Mucosa of rectum (tissue), 2 donors: ENCODE measurements around the gene HDGF.
A peak's percentile ranks its signal among the peaks of the same experiment; 100 is the strongest.

Experiments
- H3K27ac ChIP-seq, 2 donors: one replicate each; pipeline ENCODE4 v1.7.0; 2013; ENCODE audit warnings: inconsistent platforms in 2 of 2, low read depth in 2 of 2, low read length in 2 of 2
- H3K27me3 ChIP-seq, 2 donors: one replicate each; pipeline ENCODE4 v1.7.0; 2013; ENCODE audit warnings: low read length in 2 of 2; ENCODE audit not compliant: control insufficient read depth in 2 of 2, insufficient read depth in 2 of 2
- H3K36me3 ChIP-seq, 2 donors: one replicate each; pipeline ENCODE4 v1.7.0; 2013; ENCODE audit warnings: low read length in 2 of 2; ENCODE audit not compliant: control insufficient read depth in 2 of 2, insufficient read depth in 2 of 2
- H3K4me1 ChIP-seq, 2 donors: one replicate each; pipeline ENCODE4 v1.7.0; 2013; ENCODE audit warnings: low read length in 2 of 2, mild to moderate bottlenecking in 1 of 2; ENCODE audit not compliant: control insufficient read depth in 2 of 2, insufficient read depth in 2 of 2
- H3K4me3 ChIP-seq, 2 donors: one replicate each; pipeline ENCODE4 v1.7.0; 2013; ENCODE audit warnings: low read length in 2 of 2
- H3K9ac ChIP-seq, 2 donors: one replicate each; pipeline ENCODE4 v1.7.0; 2013; ENCODE audit warnings: low read length in 2 of 2, low read depth in 1 of 2, mild to moderate bottlenecking in 1 of 2
- H3K9me3 ChIP-seq, 2 donors: one replicate each; pipeline ENCODE4 v1.7.0; 2013; ENCODE audit warnings: low read length in 2 of 2; ENCODE audit not compliant: control insufficient read depth in 2 of 2
- donor health status: healthy.
- donor health status: Normal muscosa, but diverticular disease.

The HDGF gene

GRCh38 chr1:156785458-156785857 is 34.0 kb upstream of the HDGF start:
- Histone ChIP-seq H3K27ac (no peak overlapping the region), H3K4me3 (no peak overlapping the region), H3K36me3 (peaks cover 23 to 43% of the 10 kb centered on the region in 2 donors), H3K9me3 (no peaks in the 10 kb centered on the region), H3K9ac (no peak overlapping the region), H3K4me1 (no peaks in the 10 kb centered on the region), H3K27me3 (no peaks in the 10 kb centered on the region)

DNA sequence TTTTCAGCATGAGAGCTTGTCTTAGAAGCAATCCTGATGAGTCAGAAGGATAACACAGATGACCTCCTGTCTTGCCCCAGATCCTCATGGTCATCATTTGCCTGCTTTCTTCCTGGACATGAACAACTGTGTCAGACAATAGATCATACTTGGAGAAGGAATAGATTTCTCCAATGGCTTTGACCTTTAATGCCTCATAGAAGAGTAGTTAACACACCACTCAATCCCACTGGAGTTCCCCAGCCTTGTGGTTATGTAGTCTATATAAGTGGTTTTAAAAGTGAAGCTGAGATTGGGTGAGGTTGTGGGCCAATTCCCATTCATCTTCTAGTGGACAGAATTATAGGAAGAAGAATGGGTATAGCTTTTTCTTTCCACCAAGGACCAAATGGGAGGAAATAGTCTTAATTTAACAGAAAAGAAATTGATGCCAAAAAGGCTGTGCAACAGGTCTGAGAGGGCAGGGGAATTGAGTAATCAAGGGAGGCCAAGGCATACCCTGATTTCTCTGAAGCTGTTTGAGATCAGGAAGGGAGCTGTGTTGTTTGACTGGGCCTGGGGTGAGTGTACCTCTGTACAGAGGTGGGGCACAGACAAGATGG is 30.2 kb upstream of the HDGF start:
- H3K9ac ChIP-seq: no peak overlapping the region
- no peak overlapping the region for H3K27ac ChIP-seq
- H3K4me1 ChIP-seq: no peaks in the 10 kb centered on the region
- no peak overlapping the region for H3K4me3 ChIP-seq
- no peaks in the 10 kb centered on the region for H3K9me3 ChIP-seq
- peaks cover 17 to 32% of the 10 kb centered on the region in 2 donors for H3K36me3 ChIP-seq
- H3K27me3 ChIP-seq: no peaks in the 10 kb centered on the region

DNA sequence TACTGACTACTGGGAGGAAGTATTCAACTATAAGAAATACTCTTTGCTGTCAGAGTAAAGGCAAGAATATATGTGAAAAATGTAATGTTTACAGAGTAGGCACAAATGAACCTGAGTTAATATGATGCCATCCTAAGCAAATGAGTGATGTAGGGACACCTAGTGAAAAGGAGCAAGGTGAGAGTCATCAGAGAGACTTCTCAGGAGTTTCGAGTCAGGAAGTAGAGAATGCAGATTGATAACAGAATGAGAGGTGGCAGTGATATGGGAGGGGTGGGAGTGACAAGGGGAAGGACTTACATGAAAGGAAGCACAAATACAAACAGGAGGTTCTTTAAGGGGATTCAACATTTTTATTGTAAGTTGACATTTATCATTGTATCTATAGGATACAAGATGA is 26.1 kb upstream of the HDGF start:
- no peak overlapping the region for H3K27ac ChIP-seq
- no peak overlapping the region for H3K9ac ChIP-seq
- no peaks in the 10 kb centered on the region for H3K9me3 ChIP-seq
- peaks cover 2 to 15% of the 10 kb centered on the region in 2 donors for H3K36me3 ChIP-seq
- no peaks in the 10 kb centered on the region for H3K4me1 ChIP-seq
- H3K4me3 ChIP-seq: no peak overlapping the region
- no peaks in the 10 kb centered on the region for H3K27me3 ChIP-seq

- Histone ChIP-seq H3K27ac (no peak overlapping the region), H3K9me3 (no peaks in the 10 kb centered on the region), H3K27me3 (no peaks in the 10 kb centered on the region), H3K4me3 (no peak overlapping the region), H3K4me1 (no peaks in the 10 kb centered on the region), H3K9ac (no peak overlapping the region), H3K36me3 (peaks cover 0 to 9% of the 10 kb centered on the region in 2 donors)
Measured at GRCh38 chr1:156776942-156777341, 25.5 kb upstream of the HDGF start.

- Histone ChIP-seq H3K4me1 (no peaks in the 10 kb centered on the region), H3K27me3 (no peaks in the 10 kb centered on the region), H3K36me3 (peaks cover 2 to 15% of the 10 kb centered on the region in 2 donors), H3K4me3 (no peak overlapping the region), H3K27ac (no peak overlapping the region), H3K9ac (no peak overlapping the region), H3K9me3 (no peaks in the 10 kb centered on the region)
Measured at GRCh38 chr1:156775799-156776198, 24.3 kb upstream of the HDGF start.

DNA sequence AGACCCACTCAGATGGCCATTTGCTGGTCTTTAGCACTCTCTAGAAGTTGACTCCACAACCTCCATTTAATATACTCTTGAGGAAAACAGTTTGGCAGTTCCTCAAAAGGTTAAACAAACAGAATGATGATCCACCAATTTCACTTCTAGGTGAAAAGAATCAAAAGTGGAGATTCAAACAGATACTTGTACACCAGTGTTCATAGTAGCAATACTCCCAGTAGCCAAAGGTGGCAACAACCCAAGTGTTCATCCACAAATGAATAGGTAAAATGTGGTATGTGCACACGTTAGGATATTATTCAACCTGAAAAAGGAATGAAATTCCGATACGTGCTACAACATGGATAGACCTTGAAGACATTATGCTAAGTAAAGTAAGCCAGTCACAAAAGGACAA is 22.1 kb upstream of the HDGF start:
- peaks cover 7 to 9% of the 10 kb centered on the region in 2 donors for H3K4me1 ChIP-seq
- H3K27me3 ChIP-seq: no peaks in the 10 kb centered on the region
- H3K9ac ChIP-seq: no peak overlapping the region
- no peak overlapping the region for H3K4me3 ChIP-seq
- H3K27ac ChIP-seq: no peak overlapping the region
- peaks cover 5 to 23% of the 10 kb centered on the region in 2 donors for H3K36me3 ChIP-seq
- H3K9me3 ChIP-seq: no peaks in the 10 kb centered on the region

- Histone ChIP-seq H3K4me3 (no peak overlapping the region), H3K36me3 (peaks cover 5 to 23% of the 10 kb centered on the region in 2 donors), H3K9me3 (no peaks in the 10 kb centered on the region), H3K27me3 (no peaks in the 10 kb centered on the region), H3K27ac (no peak overlapping the region), H3K9ac (no peak overlapping the region), H3K4me1 (peaks cover 9 to 12% of the 10 kb centered on the region in 2 donors)
Measured at GRCh38 chr1:156772728-156773497, 21.4 kb upstream of the HDGF start.

GRCh38 chr1:156772222-156772621 is 20.7 kb upstream of the HDGF start:
- no peak overlapping the region for H3K27ac ChIP-seq
- peaks cover 5 to 23% of the 10 kb centered on the region in 2 donors for H3K36me3 ChIP-seq
- H3K9ac ChIP-seq: no peak overlapping the region
- H3K4me1 ChIP-seq: peaks cover 9 to 12% of the 10 kb centered on the region in 2 donors
- H3K9me3 ChIP-seq: no peaks in the 10 kb centered on the region
- no peak overlapping the region for H3K4me3 ChIP-seq
- H3K27me3 ChIP-seq: no peaks in the 10 kb centered on the region

DNA sequence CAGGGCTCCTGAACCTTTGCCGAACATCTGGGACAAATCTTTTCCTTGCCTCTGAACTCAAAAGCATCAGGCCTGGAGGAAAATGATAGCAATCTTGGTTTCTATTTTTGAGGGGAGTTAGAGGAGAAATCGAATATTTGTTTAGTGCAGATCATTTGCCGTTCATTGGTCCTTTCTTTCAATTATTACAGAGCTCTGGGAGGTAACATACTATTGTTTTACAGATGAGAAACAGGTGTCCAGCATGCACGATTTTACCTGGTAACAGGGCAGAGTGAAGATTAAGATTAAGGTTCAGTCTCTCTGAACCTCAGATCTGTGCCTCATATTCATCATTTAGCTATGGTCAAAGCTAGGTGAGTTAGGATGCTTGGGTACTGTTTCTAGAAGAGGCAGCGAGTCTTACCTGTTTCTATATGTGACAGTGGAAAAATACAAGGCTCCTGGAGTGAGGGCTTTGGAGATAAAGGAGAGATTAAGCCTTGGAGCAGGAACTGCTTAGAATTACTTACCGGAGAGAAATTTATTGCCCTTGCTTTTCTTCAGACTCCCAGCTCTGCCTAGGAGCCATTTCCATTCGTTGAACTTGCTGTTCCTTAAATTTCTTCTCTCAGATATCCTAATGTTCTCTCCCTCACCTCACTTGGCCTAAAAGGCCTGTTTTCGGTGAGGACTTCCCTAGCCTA is 17.3 kb upstream of the HDGF start:
- H3K4me1 ChIP-seq: peaks cover 18 to 23% of the 10 kb centered on the region in 2 donors
- no peaks in the 10 kb centered on the region for H3K9me3 ChIP-seq
- peaks cover 5 to 23% of the 10 kb centered on the region in 2 donors for H3K36me3 ChIP-seq
- H3K27me3 ChIP-seq: no peaks in the 10 kb centered on the region
- H3K4me3 ChIP-seq: peak overlapping the region; percentile 83 to 87
- H3K27ac ChIP-seq: no peak overlapping the region
- H3K9ac ChIP-seq: peak overlapping the region; percentile 95 to 99
